ENCODE results near the gene EPB41L2. TPM values are rescaled to one million over a fixed set of nuclear protein-coding genes. Genes with fewer than 3 reads are reported as not detected.

Gene EPB41L2
- total RNA-seq, 1 experiment from 2014 or later: 106 TPM

- Mint-ChIP-seq H3K9me3 (peaks cover 6% of the 10 kb centered on the region), H3K4me3 (no peak overlapping the region), H3K4me1 (no peaks in the 10 kb centered on the region), H3K27ac (no peak overlapping the region), H3K27me3 (ENCODE audit: low read depth) (no peaks in the 10 kb centered on the region), H3K36me3 (peaks cover 2% of the 10 kb centered on the region; the same call in 1 of the 2 replicates)
- DNase-seq (ENCODE audit: low spot score) (no peak), ATAC-seq (no peak)
- CTCF ChIA-PET: no interaction called here
- POLR2A ChIA-PET: no interaction called here
- TF ChIP-seq E2F5 (CRISPR knock-in tag; IDR thresholded peaks at IDR 0.05) (no peak), CREB1 (CRISPR knock-in tag; IDR thresholded peaks at IDR 0.05) (no peak)
Measured at GRCh38 chr6:131112249-131112648, 49.2 kb upstream of the EPB41L2 start.

- Mint-ChIP-seq H3K27me3 (ENCODE audit: low read depth) (no peaks in the 10 kb centered on the region), H3K4me1 (no peaks in the 10 kb centered on the region)
- ATAC-seq: no peak
Measured at GRCh38 chr6:131107151-131107550, 44.1 kb upstream of the EPB41L2 start.

More at GRCh38 chr6:131107151-131107550, 44.1 kb upstream of the EPB41L2 start:
- no peak for DNase-seq (ENCODE audit: low spot score)
- ChIA-PET CTCF (no interaction called here), POLR2A (no interaction called here)
- Mint-ChIP-seq H3K36me3 (no peaks in the 10 kb centered on the region), H3K4me3 (no peak overlapping the region), H3K27ac (no peak overlapping the region), H3K9me3 (no peaks in the 10 kb centered on the region)
- TF ChIP-seq SMAD3 (CRISPR knock-in tag; IDR thresholded peaks at IDR 0.05; ENCODE audit: borderline replicate concordance) (no peak), IRF1 (CRISPR knock-in tag; IDR thresholded peaks at IDR 0.05) (no peak), ZNF425 (CRISPR knock-in tag; conservative IDR thresholded peaks at IDR 0.05) (no peak), SOX15 (CRISPR knock-in tag; IDR thresholded peaks at IDR 0.05) (no peak), AR (CRISPR knock-in tag; IDR thresholded peaks at IDR 0.05) (no peak), USF2 (CRISPR knock-in tag; IDR thresholded peaks at IDR 0.05) (no peak), CREM (CRISPR knock-in tag; IDR thresholded peaks at IDR 0.05) (no peak), ATF6 (CRISPR knock-in tag; IDR thresholded peaks at IDR 0.05) (no peak), ZNF416 (CRISPR knock-in tag; IDR thresholded peaks at IDR 0.05) (no peak), PREB (CRISPR knock-in tag; IDR thresholded peaks at IDR 0.05; ENCODE audit: borderline replicate concordance) (no peak), JAZF1 (CRISPR knock-in tag; IDR thresholded peaks at IDR 0.05) (no peak), ATF1 (CRISPR knock-in tag; IDR thresholded peaks at IDR 0.05) (no peak), PRRX2 (CRISPR knock-in tag; IDR thresholded peaks at IDR 0.05) (no peak), TP53 (CRISPR knock-in tag; IDR thresholded peaks at IDR 0.05) (no peak), NFE2L1 (CRISPR knock-in tag; IDR thresholded peaks at IDR 0.05) (no peak), E2F5 (CRISPR knock-in tag; IDR thresholded peaks at IDR 0.05) (no peak), ZNF423 (CRISPR knock-in tag; IDR thresholded peaks at IDR 0.05) (no peak), FOXJ3 (CRISPR knock-in tag; IDR thresholded peaks at IDR 0.05; ENCODE audit: borderline replicate concordance) (no peak), IRF2 (CRISPR knock-in tag; IDR thresholded peaks at IDR 0.05; ENCODE audit: borderline replicate concordance, low read depth) (no peak), GRHL2 (CRISPR knock-in tag; IDR thresholded peaks at IDR 0.05; ENCODE audit: insufficient replicate concordance, severe bottlenecking) (no peak)
